ENCODE measurements around the gene JAZF1.

- TF ChIP-seq, protein P1, sequence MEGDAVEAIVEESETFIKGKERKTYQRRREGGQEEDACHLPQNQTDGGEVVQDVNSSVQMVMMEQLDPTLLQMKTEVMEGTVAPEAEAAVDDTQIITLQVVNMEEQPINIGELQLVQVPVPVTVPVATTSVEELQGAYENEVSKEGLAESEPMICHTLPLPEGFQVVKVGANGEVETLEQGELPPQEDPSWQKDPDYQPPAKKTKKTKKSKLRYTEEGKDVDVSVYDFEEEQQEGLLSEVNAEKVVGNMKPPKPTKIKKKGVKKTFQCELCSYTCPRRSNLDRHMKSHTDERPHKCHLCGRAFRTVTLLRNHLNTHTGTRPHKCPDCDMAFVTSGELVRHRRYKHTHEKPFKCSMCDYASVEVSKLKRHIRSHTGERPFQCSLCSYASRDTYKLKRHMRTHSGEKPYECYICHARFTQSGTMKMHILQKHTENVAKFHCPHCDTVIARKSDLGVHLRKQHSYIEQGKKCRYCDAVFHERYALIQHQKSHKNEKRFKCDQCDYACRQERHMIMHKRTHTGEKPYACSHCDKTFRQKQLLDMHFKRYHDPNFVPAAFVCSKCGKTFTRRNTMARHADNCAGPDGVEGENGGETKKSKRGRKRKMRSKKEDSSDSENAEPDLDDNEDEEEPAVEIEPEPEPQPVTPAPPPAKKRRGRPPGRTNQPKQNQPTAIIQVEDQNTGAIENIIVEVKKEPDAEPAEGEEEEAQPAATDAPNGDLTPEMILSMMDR (IDR thresholded peaks at IDR 0.05; ENCODE audit: low read length): no peak
- TF ChIP-seq EZH2 (optimal IDR thresholded peaks at IDR 0.05; ENCODE audit: low read depth, low read length): no peak
- TF ChIP-seq EZH2phosphoT487 (IDR thresholded peaks at IDR 0.05; ENCODE audit: low read length): no peak
These were observed 174.1 kb downstream of the JAZF1 start for GRCh38 chr7:28006491-28006890.

Measured in MM.1S (cell line).